ENCODE results near the gene BBS4.
"Not testable (repeated sequence)": the region's sequence is repeated elsewhere in the genome, so short reads cannot be mapped to it uniquely, and the experiment has no call there.

Gene BBS4

DNA sequence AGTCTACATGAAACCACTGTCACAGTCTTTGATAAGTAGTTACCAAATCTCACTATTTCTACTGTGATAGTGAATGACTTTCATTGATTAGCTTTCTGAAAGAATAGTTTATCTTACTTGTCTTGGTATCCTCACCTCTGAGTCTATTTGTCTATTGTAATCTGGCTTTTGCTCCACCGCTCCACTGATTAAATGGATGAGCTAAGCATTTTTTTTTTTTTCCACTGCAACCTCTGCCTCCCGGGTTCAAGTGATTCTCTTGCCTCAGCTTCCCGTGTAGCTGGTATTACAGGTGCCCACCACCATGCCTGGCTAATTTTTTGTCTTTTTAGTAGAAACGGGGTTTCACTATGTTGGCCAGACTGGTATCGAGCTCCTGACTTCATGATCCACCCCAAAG is 12.9 kb downstream of the BBS4 start:
- in situ Hi-C loops (cut with MboI; ENCODE audit: low sequenced_read_pairs), result no loop called here

DNA sequence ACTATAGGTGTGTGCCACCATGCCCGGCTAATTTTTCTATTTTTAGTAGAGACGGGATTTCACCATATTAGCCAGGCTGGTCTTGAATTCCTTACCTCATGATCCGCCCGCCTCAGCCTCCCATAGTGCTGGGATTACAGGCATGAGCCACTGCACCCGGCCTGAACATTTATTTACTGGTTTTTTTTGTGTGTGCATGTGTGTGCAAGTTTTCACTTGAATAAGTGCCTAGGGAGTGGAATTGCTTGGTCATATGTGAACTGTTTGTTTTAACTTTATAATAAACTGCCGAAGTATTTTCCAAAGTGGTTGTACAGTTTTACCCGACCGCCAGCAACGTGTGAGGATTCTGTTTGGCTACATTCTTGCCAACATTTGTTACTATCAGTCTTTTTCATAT is 14.1 kb downstream of the BBS4 start:
- in situ Hi-C loops (cut with MboI; ENCODE audit: low sequenced_read_pairs), result loop anchor here (25.0 kb wide), 2 partner anchors 387 to 537 kb away; no protein-coding TSS in a partner anchor

DNA sequence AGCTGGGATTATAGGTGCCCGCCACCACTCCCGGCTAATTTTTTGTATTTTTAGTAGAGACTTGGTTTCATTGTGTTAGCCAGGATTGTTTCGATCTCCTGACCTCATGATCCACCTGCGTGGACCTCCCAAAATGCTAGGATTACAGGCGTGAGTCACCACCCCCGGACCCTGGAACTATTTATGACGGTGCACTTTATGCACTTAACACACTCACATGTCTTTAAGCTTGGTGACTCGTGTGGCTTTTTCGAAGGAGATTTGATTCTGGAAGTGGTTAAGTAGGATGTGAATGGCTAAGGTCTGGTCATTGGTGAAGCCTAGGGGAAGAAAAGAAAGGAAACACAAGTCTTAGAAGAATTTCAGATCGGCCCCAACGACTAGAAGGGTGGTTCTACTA is 20.3 kb downstream of the BBS4 start:
- in situ Hi-C loops (cut with MboI; ENCODE audit: low sequenced_read_pairs), result loop anchor here (25.0 kb wide), 2 partner anchors 381 to 531 kb away; no protein-coding TSS in a partner anchor

DNA sequence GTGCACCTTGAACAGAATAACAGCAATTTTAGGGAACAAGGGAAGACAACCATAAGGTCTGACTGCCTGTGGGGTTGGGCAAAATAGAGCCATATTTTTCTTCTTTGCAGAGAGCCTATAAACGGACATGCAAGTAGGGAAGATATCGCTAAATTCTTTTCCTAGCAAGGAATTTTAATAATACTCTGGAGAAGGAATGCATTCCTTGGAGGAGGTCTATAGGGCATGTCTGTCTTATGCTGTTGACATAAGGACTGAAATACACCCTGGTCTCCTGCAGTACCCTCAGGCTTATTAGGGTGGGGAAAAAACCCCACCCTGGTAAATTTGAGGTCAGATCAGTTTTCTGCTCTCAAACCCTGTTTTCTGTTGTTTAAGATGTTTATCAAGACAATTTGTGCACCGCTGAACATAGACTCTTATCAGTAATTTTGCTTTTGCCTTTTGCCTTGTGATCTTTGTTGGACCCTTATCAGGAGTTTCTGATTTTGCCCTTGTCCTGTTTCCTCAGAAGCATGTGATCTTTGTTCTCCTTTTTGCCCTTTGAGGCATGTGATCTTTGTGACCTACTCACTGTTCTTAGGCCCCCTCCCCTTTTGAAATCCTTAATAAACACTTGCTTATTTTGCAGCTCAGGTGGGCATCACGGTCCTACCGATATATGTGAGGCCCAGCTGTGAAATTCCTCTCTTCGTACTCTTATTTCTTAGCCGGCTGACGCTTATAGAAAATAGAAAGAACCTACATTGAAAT is 22.7 kb downstream of the BBS4 start:
- in situ Hi-C loops (cut with MboI; ENCODE audit: low sequenced_read_pairs), result loop anchor here (25.0 kb wide), 2 partner anchors 379 to 529 kb away; no protein-coding TSS in a partner anchor

DNA sequence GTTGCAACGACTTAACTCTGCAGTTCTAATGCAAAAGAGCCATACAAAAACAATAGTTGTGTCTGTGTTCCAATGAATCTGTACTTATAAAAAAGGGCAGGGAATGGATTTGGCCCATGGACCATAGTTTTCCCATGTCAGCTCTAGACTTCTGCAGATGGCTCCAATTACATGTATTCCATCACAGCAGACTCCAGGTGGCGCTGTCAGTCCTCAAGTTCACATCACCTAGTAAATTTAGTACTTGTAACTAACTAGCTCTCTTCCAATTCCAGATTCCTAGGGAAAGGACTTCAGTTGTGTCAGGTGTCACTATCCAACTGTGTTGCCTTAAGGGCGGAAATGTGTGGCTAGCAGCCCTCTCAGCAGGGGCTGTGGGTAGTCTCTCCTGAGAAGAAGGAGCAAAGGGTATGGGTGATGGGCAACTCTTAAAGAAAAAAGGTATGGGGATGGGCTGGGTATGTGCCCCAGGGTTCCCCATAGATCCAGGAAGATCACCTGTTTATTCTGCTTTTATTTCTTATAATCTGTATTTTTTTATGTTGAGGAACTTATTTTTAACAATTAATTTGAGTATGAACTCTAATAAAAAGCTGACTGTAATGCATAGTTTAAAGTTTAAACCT is 36.2 kb downstream of the BBS4 start:
- in situ Hi-C loops (cut with MboI; ENCODE audit: low sequenced_read_pairs), result loop anchor here (25.0 kb wide), 2 partner anchors 365 to 515 kb away; no protein-coding TSS in a partner anchor

DNA sequence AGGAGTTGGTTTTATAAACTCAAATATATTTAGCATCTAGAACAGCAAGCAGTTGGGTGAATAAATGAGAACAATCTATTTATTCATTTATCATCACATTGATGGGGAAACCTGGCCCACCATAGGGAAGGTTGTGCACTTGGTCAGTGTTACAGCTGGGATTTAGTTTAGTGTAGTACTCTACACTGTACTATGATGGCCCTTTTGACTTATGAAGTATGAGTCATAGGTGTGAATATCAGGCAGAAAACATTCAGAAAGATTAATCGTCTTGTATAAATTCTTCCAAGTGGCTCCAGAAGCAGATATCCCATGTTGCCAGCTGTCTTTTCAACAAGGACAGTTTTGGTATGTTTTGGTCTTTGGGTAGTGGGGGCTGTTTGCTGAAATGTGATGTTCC is 38.0 kb downstream of the BBS4 start:
- in situ Hi-C loops (cut with MboI; ENCODE audit: low sequenced_read_pairs), result loop anchor here (25.0 kb wide), 2 partner anchors 363 to 513 kb away; no protein-coding TSS in a partner anchor

DNA sequence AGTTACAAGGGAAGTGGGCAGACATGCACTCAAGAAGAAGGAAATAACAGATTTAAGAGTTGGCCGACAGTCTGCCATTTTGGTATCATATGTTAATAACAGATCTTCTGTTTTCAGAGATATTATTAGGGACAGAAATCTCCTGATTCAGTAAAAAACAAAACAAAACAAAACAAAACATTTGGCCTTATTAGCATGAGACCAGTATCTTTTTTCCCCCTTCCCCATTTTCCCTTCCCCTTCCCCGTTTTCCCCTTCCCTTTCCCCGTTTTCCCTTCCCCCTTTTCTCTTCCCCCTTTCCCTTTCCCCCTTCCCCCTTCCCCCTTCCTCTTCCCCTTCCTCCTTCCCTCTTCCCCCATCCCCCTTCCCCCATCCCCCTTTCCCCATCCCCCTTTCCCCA is 39.4 kb downstream of the BBS4 start:
- in situ Hi-C loops (cut with MboI; ENCODE audit: low sequenced_read_pairs), result no loop called here

DNA sequence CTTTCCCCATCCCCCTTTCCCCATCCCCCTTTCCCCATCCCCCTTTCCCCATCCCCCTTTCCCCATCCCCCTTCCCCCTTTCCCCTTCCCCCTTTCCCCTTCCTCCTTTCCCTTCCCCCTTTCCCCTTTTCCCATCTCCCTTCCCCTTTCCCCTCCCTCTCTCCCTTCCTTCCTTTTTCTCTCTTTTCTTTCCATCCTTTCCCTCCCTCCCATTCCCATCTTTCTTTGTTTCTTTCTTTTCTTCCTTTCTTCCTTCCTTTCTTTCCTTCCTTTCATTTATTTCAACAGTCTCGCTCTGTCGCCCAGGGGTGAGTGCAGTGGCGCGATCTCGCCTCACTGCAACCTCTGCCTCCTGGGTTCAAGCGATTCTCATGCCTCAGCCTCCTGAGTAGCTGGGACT is 39.8 kb downstream of the BBS4 start:
- in situ Hi-C loops (cut with MboI; ENCODE audit: low sequenced_read_pairs), result not testable (repeated sequence)

DNA sequence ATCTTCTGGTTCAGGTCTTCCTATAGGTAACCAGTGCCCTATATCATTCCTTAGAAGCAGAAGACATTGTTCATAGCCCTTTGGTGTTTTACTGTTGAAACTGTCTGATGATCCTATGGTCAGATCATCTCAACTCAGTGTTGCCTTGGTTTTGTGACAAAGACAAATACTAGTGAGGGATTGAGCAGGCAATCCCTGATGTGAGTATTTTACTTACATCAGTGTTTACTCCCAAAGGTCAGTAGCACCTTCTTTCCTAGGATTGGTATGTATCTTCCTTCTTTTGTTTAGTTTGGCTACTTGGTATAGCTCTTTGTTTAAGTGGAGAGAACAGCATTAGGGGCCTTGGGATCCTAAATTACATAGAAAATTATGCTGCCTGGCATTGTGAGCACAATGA is 41.1 kb downstream of the BBS4 start:
- in situ Hi-C loops (cut with MboI; ENCODE audit: low sequenced_read_pairs), result no loop called here

DNA sequence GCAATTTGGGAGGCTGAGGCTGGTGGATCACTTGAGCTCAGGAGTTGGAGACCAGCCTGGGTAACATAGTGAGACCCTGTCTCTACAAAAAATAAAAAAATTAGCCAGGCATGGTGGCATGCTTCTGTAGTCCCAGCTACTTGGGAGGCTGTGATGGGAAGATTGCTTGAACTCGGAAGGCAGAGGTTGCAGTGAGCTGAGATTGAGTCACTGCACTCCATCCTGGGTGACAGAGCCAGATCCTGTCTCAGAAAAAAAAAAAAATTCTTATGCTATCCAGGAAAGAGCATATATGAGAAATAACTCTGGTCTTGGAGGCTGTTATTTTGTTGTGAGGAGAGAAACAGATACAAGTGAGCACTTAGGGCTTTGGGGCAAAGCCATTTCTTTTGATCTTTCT is 42.2 kb downstream of the BBS4 start:
- in situ Hi-C loops (cut with MboI; ENCODE audit: low sequenced_read_pairs), result not testable (repeated sequence)

DNA sequence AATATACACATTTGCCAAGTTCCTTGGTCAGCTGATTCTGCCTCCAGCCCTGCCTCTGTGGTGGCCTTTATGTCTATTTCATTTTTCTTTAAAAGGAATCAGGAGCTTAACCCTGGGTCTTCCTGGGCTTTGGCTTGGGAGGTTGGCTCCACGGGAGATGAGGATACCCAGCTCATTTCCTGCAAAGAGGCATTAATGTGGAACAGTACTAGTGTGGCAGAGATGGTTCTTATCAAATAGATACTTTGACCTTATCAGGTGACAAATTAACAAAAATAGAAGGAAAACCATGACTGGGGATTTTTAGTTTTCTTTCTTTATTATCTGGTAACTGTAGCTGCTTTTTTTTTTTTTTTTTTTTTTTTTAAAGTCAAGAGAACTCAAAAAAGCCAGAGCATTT is 42.8 kb downstream of the BBS4 start:
- in situ Hi-C loops (cut with MboI; ENCODE audit: low sequenced_read_pairs), result no loop called here

DNA sequence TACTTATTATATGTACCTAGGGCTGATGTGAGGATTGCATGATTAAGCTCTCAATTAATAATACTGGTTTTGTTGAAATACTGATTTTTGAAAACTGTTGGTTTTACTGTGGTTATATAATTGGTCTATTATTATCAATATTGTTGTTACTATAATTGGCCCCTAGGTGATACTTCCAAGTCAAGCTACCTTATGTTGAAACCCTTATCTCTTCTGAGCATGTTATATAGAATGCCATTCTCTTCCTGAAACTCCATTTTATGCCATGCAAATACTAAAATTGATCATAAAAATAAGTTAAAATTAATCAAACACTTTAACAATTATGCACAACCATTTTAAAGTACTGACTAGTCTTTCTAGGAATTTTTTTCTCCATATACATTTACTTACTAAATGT is 46.1 kb downstream of the BBS4 start:
- in situ Hi-C loops (cut with MboI; ENCODE audit: low sequenced_read_pairs), result no loop called here

DNA sequence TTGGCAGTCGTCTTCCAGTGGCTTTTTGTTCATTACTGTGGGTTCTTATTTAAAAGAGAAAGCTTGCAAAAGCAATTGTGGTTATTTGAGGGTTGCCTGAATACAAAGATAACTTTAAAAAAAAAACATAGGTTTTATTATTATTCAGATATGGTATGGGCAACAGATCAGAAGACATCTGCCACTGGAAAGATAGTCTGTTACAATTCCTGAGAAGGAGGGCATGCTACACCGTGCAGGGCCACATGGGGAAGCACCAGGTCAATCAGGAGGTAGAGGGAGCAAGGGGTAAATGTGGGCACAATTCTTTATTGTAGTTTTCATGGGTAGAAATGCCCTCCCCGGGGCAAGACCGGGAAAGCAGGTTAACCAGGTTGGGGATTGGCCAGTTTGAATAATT is 46.5 kb downstream of the BBS4 start:
- in situ Hi-C loops (cut with MboI; ENCODE audit: low sequenced_read_pairs), result no loop called here

DNA sequence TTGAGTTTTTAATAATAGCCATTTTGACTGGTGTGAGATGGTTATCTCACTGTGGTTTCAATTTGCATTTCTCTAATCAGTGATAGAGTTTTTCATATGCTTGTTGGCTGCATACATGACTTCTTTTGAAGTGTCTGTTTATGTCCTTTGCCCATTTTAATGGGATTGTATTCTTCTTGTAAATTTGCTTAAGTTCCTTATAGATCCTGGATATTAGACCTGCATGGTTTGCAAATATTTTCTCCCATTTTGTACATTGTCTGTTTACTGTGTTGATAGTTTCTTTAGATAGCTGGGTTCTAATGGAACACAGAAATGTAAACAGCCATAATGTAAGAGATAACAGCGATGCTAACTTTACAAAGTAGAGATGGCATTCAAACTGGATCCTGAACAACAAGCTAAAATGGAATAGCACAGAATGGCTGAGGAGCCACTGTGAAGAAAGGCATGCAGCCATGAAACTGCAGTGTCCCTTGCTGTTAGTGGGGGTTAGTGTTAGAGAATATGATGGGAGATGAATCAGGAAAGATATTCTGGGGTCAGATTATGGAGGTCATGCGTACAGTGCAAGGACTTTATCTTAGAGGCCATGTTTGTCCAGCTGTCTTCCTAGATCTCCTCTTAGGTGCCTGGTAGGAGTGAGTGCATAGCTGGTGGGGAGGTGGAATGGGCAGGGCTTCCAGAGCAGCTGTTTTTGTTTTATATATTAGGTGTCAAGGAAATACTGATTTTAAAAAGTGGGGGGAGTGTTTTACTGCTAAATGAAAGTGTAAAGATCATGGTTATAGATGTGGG is 48.1 kb downstream of the BBS4 start:
- in situ Hi-C loops (cut with MboI; ENCODE audit: low sequenced_read_pairs), result no loop called here

DNA sequence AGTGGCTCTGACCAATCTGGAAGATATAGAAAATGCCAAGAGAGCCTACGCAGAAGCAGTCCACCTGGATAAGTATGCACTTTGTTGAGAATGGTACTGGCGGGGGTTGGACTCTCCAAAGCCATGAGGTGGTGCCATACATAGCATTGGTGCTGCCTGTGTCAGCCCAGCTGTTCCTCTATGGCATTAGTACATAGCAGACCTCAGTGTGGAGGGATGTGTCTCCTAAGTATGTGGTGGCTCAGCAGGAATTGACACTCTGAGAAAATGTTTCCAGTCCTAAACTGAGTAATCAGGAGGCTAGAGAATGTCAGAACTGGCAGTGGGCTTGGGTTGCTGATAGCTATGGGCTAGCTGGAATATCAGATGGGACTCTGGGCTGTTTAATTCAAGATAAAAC is 49.1 kb downstream of the BBS4 start:
- in situ Hi-C loops (cut with MboI; ENCODE audit: low sequenced_read_pairs), result no loop called here

DNA sequence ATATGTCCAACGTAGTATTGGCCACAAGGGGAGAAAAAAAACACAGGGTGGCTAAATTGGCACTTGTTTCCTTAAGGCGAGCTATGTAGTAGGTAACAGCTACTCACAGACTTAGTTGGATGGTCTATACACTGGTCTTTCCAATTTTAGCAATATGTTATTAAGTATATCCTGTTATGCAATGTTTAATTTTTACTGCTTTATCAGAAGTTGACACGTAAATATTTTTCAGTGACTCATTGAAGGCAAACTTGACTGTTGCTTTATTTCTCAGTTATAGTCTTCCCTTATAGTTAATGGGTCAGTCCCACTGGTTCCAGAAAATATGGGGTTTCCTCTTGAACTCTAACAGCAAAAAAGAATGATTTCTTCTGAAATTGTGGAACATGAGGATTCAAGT is 51.1 kb downstream of the BBS4 start:
- in situ Hi-C loops (cut with MboI; ENCODE audit: low sequenced_read_pairs), result no loop called here

DNA sequence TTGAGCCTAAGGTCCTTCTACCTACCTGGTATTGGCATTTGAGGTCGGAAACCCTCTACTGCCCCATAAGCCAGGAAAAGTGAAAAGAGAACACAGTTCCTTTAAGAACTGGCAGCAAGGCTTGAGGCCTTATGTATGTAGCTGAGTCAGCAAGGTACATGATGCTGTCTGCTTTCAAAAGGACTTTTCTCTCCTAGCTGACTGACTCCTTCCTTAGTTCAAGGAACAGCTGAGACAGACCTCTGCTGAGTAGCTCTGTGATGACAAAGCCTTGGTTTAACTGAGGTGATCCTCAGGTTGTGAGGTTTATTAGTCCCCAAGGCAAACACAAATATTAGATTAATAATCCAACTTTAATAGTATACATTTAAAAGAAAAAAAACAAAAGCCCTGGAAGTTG is 51.7 kb downstream of the BBS4 start:
- in situ Hi-C loops (cut with MboI; ENCODE audit: low sequenced_read_pairs), result no loop called here

DNA sequence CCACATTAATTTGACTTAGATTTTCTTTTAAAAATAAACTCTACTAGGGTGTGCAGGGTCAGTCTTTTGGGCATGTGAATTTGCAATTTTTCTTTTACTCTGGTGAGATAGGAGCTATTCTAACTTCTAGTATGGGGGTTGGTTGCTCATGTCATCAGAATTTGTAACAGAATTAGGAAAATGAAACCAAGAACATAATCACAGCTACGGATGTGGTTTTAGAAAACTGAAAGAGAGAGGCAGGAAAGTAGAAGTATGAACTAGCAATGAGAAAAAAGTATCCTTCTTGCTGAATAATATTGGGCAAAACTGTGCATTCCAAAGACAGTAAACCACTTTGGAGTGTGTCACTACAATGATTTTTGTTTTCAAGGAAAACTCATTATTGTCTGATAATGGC is 54.2 kb downstream of the BBS4 start:
- in situ Hi-C loops (cut with MboI; ENCODE audit: low sequenced_read_pairs), result no loop called here

DNA sequence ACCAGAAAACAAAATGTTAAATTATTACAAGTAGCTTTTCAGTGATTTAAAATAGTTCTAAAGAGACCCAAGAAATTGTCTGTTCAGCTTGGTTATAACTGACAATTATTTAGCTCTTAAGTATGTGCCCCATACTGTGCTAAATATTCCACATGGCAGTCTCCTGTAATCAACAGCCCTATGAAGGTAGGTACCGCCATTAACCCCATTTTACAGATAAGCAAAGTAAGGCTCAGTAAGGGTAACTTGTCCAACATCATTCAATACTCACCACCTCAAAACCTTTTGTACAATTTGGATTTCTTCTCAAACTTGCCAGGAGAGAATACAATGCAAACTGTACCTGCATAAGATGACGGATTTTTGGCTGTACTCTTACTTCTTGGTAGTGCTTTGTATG is 63.7 kb downstream of the BBS4 start:
- in situ Hi-C loops (cut with MboI; ENCODE audit: low sequenced_read_pairs), result no loop called here

DNA sequence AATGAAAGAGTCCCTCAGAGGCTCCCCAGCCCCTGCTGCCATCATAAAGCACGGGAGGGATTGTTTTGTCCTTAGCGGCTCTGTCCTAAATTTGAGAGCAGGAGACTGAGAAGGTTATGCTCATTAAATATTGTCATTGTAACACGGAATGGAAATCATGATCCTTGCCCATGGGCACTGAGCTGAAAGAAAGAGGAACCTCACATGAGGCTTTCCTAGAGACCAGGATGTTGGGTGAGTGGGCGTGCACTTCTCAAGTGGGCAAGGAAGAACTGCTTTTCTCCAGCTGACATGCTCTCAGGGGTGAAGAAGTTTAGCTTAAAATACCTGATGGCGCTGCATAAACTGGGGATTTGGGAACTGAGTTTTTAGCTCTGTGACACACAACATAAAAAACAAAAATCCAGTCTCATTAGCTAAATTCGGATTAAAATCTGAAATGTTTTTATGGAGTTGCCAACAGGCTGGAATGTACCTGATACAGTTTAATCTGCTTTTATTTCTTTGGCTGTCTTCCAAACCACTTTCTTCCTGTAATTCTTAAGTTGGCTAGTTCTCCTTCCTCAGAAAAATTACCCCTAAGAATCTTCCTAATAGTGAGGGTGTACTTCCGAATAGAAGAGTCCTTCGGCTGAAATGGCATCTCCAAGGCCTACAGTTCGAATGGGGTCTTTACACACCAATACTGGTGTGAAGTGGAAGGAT is 65.9 kb downstream of the BBS4 start:
- in situ Hi-C loops (cut with MboI; ENCODE audit: low sequenced_read_pairs), result no loop called here

DNA sequence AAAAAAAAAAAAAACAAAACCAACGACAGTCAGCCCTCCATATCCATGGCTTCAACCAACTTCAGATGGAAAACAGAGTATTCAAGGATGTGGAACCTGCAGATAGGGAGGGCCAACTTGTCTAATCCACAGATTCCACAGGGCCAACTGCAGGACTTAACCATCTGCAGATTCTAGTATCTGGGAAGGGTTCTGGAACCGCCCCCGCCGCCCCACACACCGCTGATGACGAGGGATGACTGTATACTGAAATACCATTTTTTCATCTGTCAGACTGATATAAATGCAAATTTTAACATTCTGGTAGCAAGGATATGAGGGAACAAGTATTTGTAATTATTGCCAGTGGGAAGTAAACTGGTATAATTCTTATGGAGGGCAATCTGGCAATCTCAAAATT is 68.1 kb downstream of the BBS4 start:
- in situ Hi-C loops (cut with MboI; ENCODE audit: low sequenced_read_pairs), result no loop called here

All from HL-60/S4 treated with phorbol 12-myristate 13-acetate at 8.2 ng/mL for 4 days and 3 days (cell line).